ENCODE measurements around the gene ADGRB3.

DNA sequence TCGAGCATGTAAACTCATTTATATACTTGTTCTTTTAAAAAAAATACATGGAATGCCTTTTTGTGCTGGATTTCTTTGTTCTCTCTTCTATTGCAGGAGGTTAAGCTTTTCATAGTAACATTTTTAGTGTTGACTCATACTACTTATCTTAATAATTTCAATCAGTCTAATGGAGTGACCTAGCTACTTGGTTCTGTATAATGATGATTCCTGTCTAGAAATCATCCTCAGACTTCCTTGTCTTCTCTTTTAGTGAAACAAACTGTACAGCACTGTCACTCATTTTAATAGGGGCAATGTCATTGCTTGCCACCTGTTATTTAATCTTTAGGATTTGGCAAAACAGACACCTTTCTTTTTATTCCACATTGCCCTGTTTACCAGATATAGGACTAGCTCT lies 62.3 kb downstream of the ADGRB3 start:
- TF ChIP-seq, protein P1, sequence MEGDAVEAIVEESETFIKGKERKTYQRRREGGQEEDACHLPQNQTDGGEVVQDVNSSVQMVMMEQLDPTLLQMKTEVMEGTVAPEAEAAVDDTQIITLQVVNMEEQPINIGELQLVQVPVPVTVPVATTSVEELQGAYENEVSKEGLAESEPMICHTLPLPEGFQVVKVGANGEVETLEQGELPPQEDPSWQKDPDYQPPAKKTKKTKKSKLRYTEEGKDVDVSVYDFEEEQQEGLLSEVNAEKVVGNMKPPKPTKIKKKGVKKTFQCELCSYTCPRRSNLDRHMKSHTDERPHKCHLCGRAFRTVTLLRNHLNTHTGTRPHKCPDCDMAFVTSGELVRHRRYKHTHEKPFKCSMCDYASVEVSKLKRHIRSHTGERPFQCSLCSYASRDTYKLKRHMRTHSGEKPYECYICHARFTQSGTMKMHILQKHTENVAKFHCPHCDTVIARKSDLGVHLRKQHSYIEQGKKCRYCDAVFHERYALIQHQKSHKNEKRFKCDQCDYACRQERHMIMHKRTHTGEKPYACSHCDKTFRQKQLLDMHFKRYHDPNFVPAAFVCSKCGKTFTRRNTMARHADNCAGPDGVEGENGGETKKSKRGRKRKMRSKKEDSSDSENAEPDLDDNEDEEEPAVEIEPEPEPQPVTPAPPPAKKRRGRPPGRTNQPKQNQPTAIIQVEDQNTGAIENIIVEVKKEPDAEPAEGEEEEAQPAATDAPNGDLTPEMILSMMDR (IDR thresholded peaks at IDR 0.05), result no peak
- no peak for TF ChIP-seq EZH2 (IDR thresholded peaks at IDR 0.05; ENCODE audit: borderline replicate concordance, insufficient read depth, low read depth, low read length, poor library complexity, severe bottlenecking)
